ENCODE data around the gene LIF. TPM values are rescaled to one million over a fixed set of nuclear protein-coding genes. Genes with fewer than 3 reads are reported as not detected.

The LIF gene
- total and polyA plus RNA-seq, 2 donors from 2014 or later = 0.67 to 10.7 TPM

- DNase-seq (no peak), FAIRE-seq (no peak)
- no peak for TF ChIP-seq CTCF (IDR thresholded peaks at IDR 0.05; ENCODE audit: borderline replicate concordance, extremely low read depth, insufficient read depth)
- Histone ChIP-seq H3K4me1 (ENCODE audit: control insufficient read depth in 2 of 3, insufficient read depth in 2 of 3, low read depth in 1 of 3, low read length in 3 of 3) (peaks cover 0 to 6% (median under 1%) of the 10 kb centered on the region in 3 donors), H3K4me3 (ENCODE audit: low read length in 3 of 3) (no peak overlapping the region), H3K27me3 (ENCODE audit: control insufficient read depth, insufficient read depth, low read length) (no peaks in the 10 kb centered on the region), H3K9me3 (ENCODE audit: control insufficient read depth in 2 of 3, insufficient read depth in 1 of 3, low read length in 3 of 3) (no peaks in the 10 kb centered on the region), H3K9ac (ENCODE audit: low read length in 3 of 3) (no peak overlapping the region), H3K27ac (ENCODE audit: low read depth in 2 of 2, low read length in 2 of 2) (no peak overlapping the region), H3K36me3 (ENCODE audit: control insufficient read depth in 2 of 3, insufficient read depth in 3 of 3, low read length in 3 of 3) (no peaks in the 10 kb centered on the region)
- intact Hi-C loops (cut with DNase I) = no loop called here
Observed at GRCh38 chr22:30224161-30224857, 22.2 kb downstream of the LIF start.

GRCh38 chr22:30223303-30223702 is 23.3 kb downstream of the LIF start:
- no peak for FAIRE-seq
- no peak overlapping the region for H3K27ac ChIP-seq (ENCODE audit: low read depth in 2 of 2, low read length in 2 of 2)
- no peak for DNase-seq
- no peaks in the 10 kb centered on the region for H3K36me3 ChIP-seq (ENCODE audit: control insufficient read depth in 2 of 3, insufficient read depth in 3 of 3, low read length in 3 of 3)
- H3K9me3 ChIP-seq (ENCODE audit: control insufficient read depth in 2 of 3, insufficient read depth in 1 of 3, low read length in 3 of 3) = no peaks in the 10 kb centered on the region
- no peak overlapping the region for H3K9ac ChIP-seq (ENCODE audit: low read length in 3 of 3)
- no peaks in the 10 kb centered on the region for H3K27me3 ChIP-seq (ENCODE audit: control insufficient read depth, insufficient read depth, low read length)
- no peak overlapping the region for H3K4me3 ChIP-seq (ENCODE audit: low read length in 3 of 3)
- intact Hi-C loops (cut with DNase I) = no loop called here
- peaks cover 0 to 6% (median 2%) of the 10 kb centered on the region in 3 donors for H3K4me1 ChIP-seq (ENCODE audit: control insufficient read depth in 2 of 3, insufficient read depth in 2 of 3, low read depth in 1 of 3, low read length in 3 of 3)
- no peak for TF ChIP-seq CTCF (IDR thresholded peaks at IDR 0.05; ENCODE audit: borderline replicate concordance, extremely low read depth, insufficient read depth)

- Histone ChIP-seq H3K4me1 (ENCODE audit: control insufficient read depth in 2 of 3, insufficient read depth in 2 of 3, low read depth in 1 of 3, low read length in 3 of 3) (peaks cover 0 to 2% (median 0%) of the 10 kb centered on the region in 3 donors), H3K9me3 (ENCODE audit: control insufficient read depth in 2 of 3, insufficient read depth in 1 of 3, low read length in 3 of 3) (no peaks in the 10 kb centered on the region), H3K4me3 (ENCODE audit: low read length in 3 of 3) (no peak overlapping the region), H3K36me3 (ENCODE audit: control insufficient read depth in 2 of 3, insufficient read depth in 3 of 3, low read length in 3 of 3) (no peaks in the 10 kb centered on the region), H3K9ac (ENCODE audit: low read length in 3 of 3) (no peak overlapping the region), H3K27me3 (ENCODE audit: control insufficient read depth, insufficient read depth, low read length) (no peaks in the 10 kb centered on the region), H3K27ac (ENCODE audit: low read depth in 2 of 2, low read length in 2 of 2) (no peak overlapping the region)
- FAIRE-seq = no peak
- intact Hi-C loops (cut with DNase I) = no loop called here
- TF ChIP-seq CTCF (IDR thresholded peaks at IDR 0.05; ENCODE audit: borderline replicate concordance, extremely low read depth, insufficient read depth) = no peak
- no peak for DNase-seq
Observed at GRCh38 chr22:30222321-30222720, 24.2 kb downstream of the LIF start.
